ELF-1 (cell line): ENCODE data around the gene HIVEP3.

Experiments used
- DNase-seq: peaks from one replicate; pipeline ENCODE4 v3.0.0-alpha.2; 2016; ENCODE audit warnings: low read depth, low spot score

Gene HIVEP3

DNA sequence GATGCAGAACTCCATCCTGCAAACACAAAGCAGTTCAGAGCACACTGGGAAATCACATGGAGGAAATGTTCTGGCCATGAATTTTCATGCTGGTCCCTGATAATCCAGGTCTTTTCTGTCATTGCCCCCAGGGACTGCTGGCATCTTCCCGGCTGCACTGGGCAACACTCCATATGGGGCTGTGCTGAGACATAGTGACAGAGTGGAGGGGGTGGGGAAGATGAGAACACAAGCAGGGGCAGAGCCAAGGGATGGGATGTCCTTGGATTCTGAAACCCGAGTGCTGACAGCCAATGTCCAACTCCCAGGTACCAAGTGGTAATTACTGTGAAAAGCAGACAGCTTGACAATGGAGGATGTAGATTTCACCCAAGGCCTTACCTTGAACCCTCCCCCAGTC is 185.7 kb downstream of the HIVEP3 start:
- DNase-seq, result no peak

DNA sequence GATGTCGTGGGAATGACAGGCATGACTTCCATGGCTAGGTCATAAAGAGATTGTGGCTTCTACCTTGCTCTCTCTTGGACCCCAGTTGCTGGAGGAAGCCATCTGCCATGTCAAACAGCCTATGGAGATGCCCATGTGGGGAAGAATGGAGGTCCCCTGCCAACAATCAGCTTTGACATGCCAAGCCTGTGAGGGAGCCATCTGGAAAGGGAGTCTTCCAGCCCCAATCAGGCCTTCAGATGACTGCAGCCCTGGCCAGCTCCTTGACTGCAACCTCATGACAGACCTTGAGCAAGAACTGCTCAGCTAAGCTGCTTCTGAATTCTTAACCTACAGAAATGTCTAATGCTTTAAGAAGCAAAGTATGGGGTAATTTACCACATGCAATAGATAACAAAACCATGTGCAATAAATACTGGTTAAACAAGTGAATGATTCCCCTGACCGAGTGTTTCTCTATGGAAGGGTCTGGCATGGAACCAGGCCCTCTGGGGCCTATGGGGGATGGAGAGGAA is 187.1 kb downstream of the HIVEP3 start:
- no peak for DNase-seq

DNA sequence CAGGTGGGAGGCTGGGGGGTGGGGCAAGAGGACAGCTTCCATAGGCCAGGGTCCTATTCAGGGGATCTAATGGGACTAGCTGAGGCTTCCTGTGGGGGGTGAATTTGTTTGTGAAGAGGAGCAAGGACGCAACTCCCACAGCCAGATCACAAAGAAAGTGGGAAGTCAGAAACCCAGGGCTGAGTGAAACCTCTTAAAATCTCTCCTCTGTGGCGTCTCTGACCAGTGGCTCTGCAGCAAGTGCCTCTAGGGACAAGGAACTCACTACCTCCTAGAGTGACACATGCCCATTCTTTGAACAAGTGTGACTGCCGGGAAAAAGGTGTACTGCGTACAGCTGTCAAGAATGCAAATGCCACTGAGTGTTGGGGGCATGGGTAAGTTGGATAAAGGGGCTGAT is 187.9 kb downstream of the HIVEP3 start:
- no peak for DNase-seq

DNA sequence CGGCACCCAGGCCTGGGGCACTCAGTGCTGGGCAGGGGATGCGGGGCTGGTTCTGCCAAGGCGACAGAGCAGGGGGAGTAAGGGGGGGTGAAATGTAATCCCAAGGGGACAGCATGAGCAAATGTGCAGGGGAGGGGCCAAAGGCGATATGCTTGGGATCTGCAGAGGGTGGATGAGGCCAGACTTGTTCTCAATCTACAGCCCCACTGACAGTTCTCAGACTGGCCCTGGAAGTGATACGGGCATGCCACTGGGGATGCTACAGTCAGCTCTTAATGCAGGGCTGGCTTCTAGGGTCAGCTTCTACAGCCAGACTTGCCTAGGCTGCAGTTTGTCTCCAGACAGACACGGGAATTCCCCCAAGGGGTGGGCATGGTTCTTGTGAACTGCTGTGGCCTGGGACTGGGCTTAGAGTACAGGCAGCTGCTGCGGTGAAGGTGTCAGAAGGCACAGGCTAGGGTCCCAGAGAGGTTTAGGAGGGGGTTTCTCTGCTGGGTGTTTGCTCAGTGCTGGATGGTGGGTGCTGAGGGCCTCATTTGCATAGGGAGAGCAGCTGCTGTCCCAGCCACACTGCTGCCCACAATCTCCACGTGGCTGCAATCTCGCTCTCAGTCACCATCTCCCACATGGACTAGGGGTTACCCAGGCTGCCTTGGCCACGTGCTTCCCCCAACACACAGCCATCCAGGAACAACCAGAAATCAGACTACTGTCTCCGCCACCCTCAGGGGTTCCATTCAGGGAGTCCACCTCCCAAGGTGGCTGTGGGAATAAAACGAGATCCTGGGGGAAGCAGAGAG is 190.1 kb downstream of the HIVEP3 start:
- DNase-seq, result peak; percentile 39

DNA sequence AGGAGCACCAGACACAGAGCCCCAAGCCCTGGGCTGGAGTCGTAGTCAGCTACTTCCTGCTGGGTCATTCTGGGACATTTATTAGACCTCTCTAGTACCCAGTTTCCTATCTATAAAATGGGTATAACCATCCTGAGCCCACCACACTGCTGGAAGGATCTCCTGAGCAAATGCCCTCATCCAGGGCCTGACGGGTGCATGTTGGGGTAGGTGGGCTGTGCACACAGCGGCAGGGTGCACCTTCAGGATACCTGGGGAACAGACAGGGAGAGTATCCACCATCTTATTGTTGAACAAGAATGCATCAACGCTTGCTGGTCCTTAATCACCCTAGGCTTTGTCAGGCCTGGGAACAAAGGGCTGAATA is 191.0 kb downstream of the HIVEP3 start:
- DNase-seq, result no peak

DNA sequence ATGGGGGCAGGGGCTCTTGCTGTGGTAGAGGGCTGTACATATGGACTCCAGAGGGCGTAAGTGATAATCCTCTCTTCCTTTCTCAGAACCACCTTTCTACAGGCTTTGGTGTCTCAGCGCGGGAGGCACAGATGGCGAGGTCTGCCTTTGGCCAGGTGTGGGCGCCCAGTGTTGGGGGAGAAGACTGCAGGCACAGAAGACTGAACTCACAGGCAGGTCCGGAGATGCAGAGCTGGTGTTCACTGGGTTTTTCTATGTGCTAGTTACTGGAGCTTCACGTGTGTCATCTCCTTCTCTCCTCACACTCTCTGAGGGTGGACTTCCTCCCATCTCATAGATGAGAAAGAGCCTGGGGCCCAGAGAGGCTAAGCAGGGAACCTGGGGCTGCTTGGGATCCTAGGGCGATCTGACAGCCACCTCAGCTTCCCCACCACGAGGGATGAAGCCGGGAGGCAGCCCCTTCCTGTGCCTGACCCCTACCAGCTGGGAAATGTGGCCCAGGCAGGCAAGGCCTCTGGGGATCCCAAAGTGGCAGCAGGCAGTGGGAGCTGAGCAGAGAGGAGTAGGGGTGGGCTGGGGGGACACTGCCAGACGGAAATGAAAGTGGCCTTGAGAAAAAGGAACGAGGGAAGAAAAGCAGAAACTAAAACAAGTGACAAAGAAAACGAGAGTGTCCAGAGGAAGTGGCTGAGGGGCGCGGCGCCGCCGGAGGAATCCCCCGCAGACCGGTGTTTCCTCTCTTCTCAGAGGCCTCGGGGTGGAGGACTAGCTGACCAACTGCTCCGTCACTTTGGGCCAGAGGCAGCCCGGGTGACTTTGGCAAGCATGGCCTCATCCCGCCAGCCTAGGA is 191.6 kb downstream of the HIVEP3 start:
- no peak for DNase-seq

DNA sequence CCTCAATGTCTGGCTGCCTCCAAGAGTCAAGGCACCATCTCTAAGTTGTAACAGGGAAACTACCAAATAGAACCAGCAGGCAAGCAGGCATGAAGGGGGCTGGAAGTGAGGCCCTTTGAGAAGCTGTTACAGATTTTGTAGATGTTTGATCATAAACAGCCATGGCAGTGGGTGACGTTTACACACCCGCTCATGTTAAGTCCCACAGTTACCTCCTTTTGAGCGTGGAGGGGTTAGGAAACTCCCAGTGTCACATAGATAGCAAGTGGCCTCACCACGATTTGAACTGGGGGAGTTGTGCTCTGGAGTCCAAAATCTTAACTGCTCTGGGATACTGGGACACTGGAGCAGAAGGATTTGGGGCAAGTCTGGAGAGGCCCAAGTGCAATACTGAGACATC is 192.4 kb downstream of the HIVEP3 start:
- DNase-seq, result no peak

DNA sequence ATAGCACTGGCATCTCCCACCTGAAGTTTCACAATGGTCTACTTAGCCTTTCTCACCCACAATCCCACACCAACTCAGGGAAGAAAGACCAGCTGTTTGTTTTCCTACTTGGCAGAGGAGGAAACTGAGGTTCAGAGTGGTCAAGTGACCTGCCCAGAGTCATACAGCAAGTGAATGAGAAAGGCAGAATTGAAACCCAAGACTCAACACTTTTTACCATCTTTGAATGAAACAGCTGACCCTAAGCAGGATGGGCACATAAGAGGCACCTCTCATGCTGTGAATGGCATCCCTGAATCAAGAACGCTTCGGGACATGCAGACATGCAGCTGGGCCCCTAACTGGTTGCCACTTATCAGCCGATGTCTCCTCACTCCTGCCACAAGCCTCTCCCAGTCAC is 193.8 kb downstream of the HIVEP3 start:
- no peak for DNase-seq

DNA sequence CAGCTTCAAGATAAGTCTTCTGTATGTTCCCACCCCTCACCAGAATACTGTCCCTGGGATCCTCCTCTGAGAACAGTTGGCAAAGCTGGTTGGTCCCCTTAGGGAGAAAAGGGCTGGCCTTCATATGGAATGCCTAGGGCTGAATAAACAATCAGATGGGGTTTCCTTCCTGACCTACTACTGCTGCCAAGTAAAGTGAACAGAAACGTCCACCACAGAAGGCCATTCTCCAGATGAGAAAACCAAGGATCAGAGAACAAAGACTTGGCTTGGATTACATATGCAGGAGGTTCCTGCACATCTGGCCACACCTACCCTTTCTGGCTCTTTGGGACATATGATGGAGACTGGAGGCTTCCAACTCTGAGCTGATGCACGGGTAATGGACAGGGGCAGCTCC is 194.5 kb downstream of the HIVEP3 start:
- DNase-seq, result no peak

DNA sequence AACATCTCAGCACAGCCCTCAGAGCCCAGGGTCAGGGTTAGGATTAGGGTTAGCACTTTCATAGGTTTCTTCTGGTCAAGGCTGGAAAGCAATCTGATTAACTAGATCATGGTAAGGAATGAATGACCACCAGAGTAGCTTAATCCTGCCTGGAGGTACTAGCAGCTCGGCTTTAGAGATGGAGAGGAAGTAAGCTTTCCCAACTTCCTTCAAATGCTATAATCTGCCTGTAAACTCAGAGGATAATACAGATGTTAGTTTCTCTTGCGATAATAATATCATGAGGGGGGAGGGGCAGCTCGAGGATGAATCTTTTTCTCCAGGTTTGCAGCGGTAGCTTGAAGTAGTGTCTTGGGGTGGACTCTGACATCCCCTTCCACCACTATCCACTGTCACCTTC is 194.9 kb downstream of the HIVEP3 start:
- DNase-seq, result no peak

DNA sequence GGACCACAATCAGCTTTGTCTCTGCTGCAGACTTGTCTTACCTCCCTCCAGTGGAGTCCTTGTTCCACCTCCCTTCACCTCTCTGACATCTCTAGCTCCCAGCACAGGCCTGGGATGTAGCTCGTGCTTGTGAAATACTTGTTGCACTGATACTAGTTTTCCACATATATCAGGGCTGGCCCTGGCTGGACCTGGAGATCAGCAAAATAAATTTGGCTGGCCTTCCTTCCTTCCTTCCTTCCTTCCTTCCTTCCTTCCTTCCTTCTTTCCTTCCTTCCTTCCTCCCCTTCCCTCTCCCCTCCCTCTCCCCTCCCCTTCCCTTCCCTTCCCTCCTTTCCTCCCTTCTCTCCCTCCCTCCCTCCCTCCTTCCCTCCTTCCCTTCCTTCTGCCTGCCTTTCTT is 196.5 kb downstream of the HIVEP3 start:
- DNase-seq, result no peak

DNA sequence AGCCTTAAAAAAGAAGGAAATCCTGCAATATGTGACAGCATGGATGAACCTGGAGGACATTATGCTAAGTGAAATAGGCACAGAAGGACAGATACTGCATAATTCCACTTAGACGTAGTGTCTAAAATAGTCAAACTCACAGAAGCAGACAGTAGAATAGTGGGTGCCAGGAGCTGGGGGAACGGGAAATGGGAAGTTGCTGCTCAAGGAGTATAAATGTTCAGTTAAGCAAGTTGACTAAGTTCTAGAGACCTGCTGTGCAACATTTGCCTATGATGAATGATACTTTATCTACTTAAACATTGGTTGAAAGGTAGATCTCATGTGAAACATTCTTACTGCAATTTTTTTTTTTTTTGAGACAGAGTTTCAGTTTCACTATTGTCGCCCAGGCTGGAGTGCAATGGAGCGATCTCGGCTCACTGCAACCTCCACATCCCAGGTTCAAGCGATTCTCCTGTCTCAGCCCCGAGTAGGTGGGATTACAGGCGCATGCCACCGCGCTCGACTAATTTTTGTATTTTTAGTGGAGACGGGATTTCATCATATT is 197.8 kb downstream of the HIVEP3 start:
- no peak for DNase-seq

DNA sequence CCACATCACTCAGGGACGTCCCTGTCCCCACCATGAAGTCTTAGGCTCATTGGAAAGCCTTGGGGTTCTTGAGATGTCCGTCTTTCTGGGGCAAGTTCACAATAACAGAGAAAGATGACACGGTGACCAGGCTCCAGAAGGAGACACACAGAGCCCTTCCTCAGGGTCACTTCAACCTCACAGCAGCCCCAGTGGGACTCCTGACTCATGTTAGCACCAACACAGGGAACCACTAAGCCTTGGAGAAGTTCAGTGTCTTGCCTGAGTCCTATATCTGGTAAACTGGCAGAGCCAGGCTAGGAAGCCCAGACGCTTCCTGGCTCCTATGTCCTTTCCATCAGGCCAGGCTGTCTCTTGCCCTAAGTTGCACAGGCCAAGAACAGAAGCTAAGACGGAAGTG is 199.1 kb downstream of the HIVEP3 start:
- no peak for DNase-seq

DNA sequence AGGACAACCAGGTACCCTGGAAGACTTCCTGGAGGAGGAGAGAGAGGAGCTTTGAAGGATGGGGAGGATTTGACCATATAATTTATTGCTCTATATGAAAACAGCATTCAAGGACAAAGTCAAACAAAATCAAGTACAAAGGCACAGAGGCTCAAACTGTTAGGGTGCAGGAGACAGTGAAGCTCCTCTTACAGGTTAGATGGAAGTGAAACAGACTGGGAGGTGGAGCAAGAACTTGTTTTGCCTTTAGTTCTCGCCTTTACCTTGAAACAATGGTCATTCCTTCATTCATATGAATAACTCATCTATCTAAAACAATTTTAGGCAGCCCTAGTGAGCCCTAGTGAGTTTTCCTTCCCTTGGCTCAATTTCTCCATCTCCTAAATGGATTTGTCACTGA is 199.6 kb downstream of the HIVEP3 start:
- DNase-seq, result no peak

DNA sequence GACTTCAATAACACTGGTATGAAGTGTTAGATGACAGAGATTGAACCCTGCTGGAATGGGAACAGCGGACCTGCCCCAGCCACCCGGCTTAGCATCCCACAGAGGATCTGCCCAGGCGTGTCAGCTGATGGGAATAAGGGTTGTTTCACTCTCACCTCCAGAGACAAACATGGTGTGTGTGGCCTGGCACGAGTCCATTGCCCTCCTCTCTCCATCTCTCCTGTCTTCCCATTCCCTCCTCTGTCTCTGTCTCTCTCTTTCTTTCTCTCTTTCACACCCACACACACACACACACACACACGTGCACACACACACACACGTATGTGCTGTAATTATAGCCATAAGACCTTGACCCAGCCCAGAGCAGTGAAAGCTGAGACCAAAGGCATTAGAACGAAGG is 200.2 kb downstream of the HIVEP3 start:
- no peak for DNase-seq

DNA sequence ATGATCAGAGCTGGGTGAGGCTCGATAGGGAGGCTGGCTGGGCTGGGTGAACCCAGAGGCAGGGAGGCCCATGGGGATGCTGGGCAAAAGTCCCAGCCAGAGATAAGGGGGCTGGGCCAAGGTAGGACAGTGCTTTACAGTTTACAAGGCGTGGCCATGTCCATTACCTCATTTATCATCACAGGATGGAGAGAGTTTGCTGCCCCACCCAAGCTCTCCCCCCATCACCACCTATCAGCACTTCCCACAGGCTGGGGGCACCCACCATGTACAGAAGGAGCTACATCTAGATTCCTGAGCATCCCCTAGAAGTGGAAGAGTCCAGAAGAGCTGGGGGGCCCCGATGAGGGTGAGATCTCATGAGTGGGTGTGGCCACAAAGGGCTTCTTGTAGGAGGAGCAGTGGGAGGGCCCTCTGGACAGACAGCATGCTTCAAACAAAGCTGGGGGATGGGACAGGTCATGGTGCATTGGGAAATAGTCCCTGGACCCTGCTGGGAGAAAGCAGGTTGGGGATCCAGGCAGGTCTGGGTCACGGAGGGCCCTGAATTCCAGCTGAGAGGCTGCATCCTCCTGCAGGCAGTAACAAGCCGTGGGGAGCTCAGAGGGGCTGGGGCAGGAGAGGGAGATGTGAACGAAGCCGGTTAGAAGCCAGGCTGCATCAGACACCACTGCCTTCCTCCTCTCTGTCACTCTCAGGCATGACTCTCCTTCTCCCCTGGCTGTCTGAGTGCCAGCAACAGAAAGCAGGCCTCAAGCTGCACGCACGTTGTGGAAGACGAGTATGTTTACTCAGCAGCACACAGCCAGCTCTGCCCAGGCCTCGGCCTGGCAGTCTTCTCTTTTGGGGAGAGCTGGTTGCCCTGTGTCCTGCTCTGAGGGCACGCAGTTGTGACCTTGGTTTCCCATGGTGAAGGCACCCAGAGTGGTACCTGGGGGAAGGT is 202.3 kb downstream of the HIVEP3 start:
- DNase-seq, result no peak

DNA sequence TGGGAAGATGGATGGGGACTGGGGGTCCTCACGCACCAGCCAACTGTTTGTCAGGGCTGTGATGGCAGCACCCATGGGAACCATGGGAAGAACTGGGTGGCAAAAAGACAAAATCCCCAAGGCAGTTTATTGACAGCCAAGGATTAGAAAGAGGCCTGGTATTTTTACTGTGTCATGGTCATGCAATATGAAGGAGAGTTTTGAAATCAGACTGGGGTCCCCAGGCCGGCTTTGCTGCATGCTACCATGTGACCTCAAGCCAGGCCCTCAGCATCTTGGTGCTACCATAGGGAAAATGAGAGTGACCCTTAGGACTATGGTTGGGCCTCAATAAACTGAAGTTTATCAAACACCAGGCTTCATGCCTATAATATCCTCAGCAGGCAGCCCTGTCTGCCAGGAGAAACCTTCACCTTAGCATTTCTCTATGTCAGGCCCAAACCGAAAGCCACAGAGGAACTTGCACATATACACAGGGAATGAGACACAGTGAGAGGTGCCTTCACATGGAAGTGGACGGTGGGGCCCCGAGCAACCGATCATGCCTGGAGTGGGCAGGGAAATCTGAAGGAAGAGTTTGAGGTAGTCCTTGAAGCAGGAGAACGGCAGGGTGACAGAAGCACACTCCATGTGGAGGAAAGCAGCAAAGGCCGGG is 203.2 kb downstream of the HIVEP3 start:
- DNase-seq, result no peak

DNA sequence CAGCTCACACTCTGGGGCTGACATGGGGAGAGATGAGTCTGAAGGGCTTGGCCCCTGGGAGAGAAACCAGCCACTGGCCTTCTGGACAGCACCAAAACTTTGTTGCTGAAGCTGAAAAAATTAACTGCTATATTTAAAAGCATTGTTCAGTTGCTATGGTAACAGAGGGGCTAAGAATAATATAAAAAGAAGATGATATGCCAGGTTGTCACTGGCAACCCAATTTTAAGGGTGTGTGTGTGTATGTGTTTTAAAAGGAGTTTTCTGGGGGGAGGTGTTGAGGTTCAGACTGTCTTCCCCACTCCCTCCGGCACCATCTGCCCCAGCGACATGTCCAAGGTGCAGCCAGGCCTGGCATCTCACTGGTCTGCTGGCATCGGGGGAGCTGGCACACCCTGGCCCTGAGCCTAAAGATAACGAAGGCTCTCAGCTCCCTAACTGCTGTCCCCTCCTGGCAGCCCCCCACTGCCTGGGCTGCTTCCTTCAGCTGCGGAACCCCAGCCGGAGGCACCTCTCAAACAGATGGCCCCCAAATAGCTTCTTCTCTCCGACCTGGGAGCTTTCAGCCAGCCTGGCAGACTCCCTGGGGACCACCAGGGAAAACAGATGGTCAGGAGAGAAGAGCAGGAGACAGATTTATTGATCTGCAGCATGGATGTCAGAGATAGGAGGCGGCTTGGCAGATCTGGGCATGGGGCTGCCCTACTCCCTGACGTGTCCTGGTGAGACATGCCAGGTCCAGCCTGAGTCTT is 203.9 kb downstream of the HIVEP3 start:
- DNase-seq, result no peak

DNA sequence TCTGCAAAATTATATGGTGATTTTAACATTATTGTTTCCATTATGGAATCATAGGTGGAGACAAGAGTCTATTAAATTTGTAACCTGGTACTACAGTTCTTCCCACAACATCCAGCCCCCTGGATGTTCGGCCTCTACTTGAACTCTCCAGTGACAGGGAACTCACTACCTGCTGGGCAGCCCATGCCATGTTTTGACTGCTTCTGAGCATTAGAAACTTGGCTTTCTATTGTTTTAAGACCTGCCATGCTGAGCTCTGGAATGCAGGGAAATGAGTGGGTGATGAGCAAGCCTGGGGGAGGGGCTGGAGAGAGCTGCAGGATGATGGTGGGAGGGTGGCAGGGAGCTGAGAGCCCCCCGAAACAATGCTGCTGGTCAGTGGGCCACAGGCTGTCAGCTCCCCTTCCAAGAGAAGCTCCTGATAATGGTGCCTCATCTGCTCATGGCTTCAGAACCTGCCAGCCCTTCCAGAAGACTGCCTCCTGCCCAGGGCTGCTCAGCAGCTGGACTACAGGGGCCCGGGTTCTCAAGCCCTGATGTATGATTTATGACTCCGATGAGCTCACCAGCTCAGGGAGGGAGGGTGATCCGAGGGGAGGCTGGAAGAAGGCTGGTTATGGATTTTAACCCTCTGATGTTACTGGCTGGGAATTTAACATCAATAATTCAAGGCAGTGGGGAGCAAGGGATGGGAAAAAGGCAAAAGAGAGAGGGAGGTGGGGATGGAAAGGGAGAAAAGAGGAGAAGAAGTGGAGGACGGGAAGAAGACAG is 205.0 kb downstream of the HIVEP3 start:
- peak; percentile 26 for DNase-seq
